DND-41 (cell line): ENCODE results near the gene TM2D1.

Experiments used
- EZH2 ChIP-seq: IDR thresholded peaks from 3 replicates; pipeline ENCODE4 v1.6.1; 2012; ENCODE audit warnings: borderline replicate concordance, low read depth, mild to moderate bottlenecking, moderate library complexity, low read length, inconsistent platforms; ENCODE audit not compliant: severe bottlenecking
- TF ChIP-seq, protein P1 (sequence below): IDR thresholded peaks from 2 replicates; pipeline ENCODE4 v1.5.1; 2012; ENCODE audit warnings: borderline replicate concordance, low read length, moderate library complexity, mild to moderate bottlenecking; ENCODE audit not compliant: poor library complexity, severe bottlenecking; ENCODE audit errors: extremely low read depth

DNA sequence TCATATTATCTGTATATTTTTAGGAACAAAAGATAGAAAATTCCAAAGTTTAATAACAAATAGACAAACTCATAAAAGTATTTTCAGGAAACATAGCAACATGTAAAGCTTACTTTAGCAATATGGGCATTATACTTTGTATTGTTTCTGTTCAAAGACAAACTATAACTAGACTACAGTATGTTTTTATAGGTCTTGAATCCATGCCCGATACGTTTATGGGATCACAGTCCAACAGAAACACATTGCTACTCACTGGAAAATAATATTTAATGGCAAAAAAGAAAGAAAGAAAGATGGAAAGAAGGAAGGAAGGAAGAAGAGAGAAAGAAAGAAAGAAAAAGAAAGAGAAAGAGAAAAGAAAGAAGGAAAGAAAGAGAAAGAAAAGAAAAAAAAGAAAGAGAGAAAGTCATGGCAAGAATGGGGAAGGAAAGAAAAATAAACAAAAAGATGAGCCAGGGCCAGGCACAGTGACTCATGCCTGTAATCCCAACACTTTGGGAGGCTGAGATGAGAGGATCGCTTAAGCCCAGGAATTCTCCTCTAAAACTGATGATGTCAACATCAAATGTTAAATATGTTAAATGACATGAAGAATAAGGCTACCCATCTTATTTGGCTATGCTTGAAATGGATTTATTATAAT is 32.7 kb downstream of the TM2D1 start:
- TF ChIP-seq, protein P1, sequence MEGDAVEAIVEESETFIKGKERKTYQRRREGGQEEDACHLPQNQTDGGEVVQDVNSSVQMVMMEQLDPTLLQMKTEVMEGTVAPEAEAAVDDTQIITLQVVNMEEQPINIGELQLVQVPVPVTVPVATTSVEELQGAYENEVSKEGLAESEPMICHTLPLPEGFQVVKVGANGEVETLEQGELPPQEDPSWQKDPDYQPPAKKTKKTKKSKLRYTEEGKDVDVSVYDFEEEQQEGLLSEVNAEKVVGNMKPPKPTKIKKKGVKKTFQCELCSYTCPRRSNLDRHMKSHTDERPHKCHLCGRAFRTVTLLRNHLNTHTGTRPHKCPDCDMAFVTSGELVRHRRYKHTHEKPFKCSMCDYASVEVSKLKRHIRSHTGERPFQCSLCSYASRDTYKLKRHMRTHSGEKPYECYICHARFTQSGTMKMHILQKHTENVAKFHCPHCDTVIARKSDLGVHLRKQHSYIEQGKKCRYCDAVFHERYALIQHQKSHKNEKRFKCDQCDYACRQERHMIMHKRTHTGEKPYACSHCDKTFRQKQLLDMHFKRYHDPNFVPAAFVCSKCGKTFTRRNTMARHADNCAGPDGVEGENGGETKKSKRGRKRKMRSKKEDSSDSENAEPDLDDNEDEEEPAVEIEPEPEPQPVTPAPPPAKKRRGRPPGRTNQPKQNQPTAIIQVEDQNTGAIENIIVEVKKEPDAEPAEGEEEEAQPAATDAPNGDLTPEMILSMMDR: no peak
- TF ChIP-seq EZH2: no peak
